ENCODE measurements around the gene PHF14.
A peak's percentile ranks its signal among the peaks of the same experiment; 100 is the strongest.
"Not testable (repeated sequence)": the region's sequence is repeated elsewhere in the genome, so short reads cannot be mapped to it uniquely, and the experiment has no call there.

DNA sequence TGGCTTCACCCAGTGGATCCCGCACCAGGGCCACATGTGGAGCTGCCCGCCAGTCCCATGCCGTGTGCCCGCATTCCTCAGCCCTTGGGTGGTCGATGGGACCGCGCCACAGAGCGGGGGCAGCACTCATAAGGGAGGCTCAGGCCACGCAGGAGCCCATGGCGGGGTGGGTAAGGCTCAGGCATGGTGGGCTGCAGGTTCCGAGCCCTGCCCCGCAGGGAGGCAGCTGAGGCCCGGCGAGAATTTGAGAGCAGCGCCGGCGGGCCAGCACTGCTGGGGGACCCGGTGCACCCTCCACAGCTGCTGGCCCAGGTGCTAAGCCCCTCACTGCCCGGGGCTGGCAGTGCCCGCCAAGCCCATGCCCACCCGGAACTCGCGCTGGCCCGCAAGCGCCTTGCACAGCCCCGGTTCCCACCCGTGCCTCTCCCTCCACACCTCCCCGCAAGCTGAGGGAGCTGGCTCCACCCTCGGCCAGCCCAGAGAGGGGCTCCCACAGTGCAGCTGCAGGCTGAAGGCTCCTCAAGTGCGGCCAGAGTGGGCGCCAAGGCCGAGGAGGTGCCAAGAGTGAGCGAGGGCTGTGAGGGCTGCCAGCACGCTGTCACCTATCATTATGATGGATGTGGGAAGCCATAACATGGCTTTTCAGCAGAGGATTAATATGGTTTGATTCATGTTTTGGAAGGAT, 22.0 kb downstream of the PHF14 start:
- TF ChIP-seq POLR2A (IDR thresholded peaks at IDR 0.05) = not testable (repeated sequence)
- TF ChIP-seq POLR2AphosphoS5 (IDR thresholded peaks at IDR 0.05) = peak in 1 of 3 donors; percentile 26
- TF ChIP-seq, protein P1, sequence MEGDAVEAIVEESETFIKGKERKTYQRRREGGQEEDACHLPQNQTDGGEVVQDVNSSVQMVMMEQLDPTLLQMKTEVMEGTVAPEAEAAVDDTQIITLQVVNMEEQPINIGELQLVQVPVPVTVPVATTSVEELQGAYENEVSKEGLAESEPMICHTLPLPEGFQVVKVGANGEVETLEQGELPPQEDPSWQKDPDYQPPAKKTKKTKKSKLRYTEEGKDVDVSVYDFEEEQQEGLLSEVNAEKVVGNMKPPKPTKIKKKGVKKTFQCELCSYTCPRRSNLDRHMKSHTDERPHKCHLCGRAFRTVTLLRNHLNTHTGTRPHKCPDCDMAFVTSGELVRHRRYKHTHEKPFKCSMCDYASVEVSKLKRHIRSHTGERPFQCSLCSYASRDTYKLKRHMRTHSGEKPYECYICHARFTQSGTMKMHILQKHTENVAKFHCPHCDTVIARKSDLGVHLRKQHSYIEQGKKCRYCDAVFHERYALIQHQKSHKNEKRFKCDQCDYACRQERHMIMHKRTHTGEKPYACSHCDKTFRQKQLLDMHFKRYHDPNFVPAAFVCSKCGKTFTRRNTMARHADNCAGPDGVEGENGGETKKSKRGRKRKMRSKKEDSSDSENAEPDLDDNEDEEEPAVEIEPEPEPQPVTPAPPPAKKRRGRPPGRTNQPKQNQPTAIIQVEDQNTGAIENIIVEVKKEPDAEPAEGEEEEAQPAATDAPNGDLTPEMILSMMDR (IDR thresholded peaks at IDR 0.05 in 8 of 11, conservative IDR thresholded peaks at IDR 0.05 in 3 of 11) = not testable (repeated sequence)

All from spleen (tissue), 7 donors.